Activated naive CD4-positive, alpha-beta T cell treated with anti-CD3 and anti-CD28 coated beads for 36 hours (primary cell): ENCODE results near the gene MYH7B. TPM values are rescaled to one million over a fixed set of nuclear protein-coding genes. Genes with fewer than 3 reads are reported as not detected.

Experiments used
- CTCF ChIA-PET: fragments of 350-600 bp; sonication (Branson Sonifier 250); formaldehyde crosslinking; loops from one replicate; lab custom pipeline; 2021; ENCODE audit warnings: antibody characterized with exemption; lab: Charles Lee
- DNase-seq: peaks from one replicate; pipeline ENCODE4 v3.0.0-alpha.2; 2020
- H3K27ac Mint-ChIP-seq: one replicate; pipeline ENCODE4 v1.8.0; 2021; ENCODE audit warnings: mild to moderate bottlenecking, mixed read lengths
- H3K27me3 Mint-ChIP-seq: one replicate; pipeline ENCODE4 v1.8.0; 2021; ENCODE audit warnings: low read depth, mixed read lengths
- H3K36me3 Mint-ChIP-seq: one replicate; pipeline ENCODE4 v1.8.0; 2021; ENCODE audit warnings: low read depth, mixed read lengths
- H3K4me1 Mint-ChIP-seq: one replicate; pipeline ENCODE4 v1.8.0; 2021; ENCODE audit warnings: low read depth, mixed read lengths
- H3K4me3 Mint-ChIP-seq: one replicate; pipeline ENCODE4 v1.8.0; 2021; ENCODE audit warnings: mild to moderate bottlenecking, moderate library complexity, mixed read lengths
- H3K9me3 Mint-ChIP-seq: one replicate; pipeline ENCODE4 v1.8.0; 2021; ENCODE audit warnings: mixed read lengths
- intact Hi-C: fragments of 100-400 bp; cut with micrococcal nuclease; formaldehyde crosslinking; loops from one replicate; pipeline ENCODE4 v1.15.1; 2023
- total RNA-seq, 2 experiments: library from RNA; stranded (reverse); gene quantifications; one replicate each; pipeline ENCODE4 v1.2.3, GENCODE V29; 2021

Gene MYH7B
- total RNA-seq, 2 experiments from 2014 or later = 0.20 to 0.86 TPM

- Mint-ChIP-seq H3K36me3 (no peaks in the 10 kb centered on the region), H3K27ac (no peak overlapping the region), H3K27me3 (no peaks in the 10 kb centered on the region), H3K9me3 (no peaks in the 10 kb centered on the region), H3K4me3 (no peak overlapping the region), H3K4me1 (no peaks in the 10 kb centered on the region)
- no peak for DNase-seq
- intact Hi-C loops = no loop called here
- CTCF ChIA-PET = no interaction called here
Observed at GRCh38 chr20:34982270-34983088, 26.8 kb downstream of the MYH7B start.

- H3K4me1 Mint-ChIP-seq = peaks cover 2% of the 10 kb centered on the region
- DNase-seq = no peak
- H3K36me3 Mint-ChIP-seq = no peaks in the 10 kb centered on the region
- no peaks in the 10 kb centered on the region for H3K9me3 Mint-ChIP-seq
- intact Hi-C loops = no loop called here
- H3K4me3 Mint-ChIP-seq = no peak overlapping the region
- CTCF ChIA-PET = interaction anchor here (0.6 kb wide), 2 partner anchors 93 to 458 kb away, joined by 3 read pairs; no protein-coding TSS in a partner anchor
- H3K27me3 Mint-ChIP-seq = no peaks in the 10 kb centered on the region
- no peak overlapping the region for H3K27ac Mint-ChIP-seq
Observed at GRCh38 chr20:34983089-34983820, 27.6 kb downstream of the MYH7B start.

DNA sequence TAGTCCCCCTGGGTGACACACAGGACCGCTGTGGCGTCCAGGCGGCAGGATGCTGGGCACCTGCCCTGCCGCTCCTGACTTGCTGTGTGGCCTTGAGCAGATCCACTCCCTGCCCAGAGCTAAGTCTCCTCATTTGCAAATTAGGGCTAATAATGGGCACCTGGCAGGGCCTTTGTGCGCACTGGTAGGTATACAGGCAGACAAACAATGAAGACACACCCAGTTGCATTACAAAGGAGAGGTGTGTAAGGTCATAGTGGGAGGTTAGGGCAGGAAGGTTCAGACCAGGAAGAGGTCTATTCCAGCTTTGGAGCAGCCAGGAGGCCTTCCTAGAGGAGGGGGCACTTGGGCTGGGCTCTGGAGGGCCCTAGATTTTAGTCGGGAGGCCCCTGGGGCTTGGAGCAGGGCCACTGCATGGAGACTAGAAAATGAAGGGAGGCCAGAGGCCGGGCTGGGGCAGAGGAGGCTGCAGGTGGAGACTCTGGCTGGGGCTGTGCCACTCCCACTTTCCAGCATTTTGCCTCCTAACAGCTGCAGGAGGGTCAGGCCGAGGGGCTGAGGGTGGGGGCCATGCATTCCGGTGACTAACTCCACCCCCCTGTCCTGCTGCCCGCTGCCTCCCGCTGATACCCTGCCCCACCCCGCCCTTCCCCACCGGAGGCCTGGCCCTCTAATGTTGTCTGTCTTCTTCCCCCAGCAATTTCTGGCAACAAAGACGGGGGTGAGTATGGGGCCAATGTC is 28.5 kb downstream of the MYH7B start:
- Mint-ChIP-seq H3K4me1 (peaks cover 2% of the 10 kb centered on the region), H3K36me3 (no peaks in the 10 kb centered on the region), H3K9me3 (no peaks in the 10 kb centered on the region), H3K4me3 (no peak overlapping the region), H3K27ac (no peak overlapping the region), H3K27me3 (no peaks in the 10 kb centered on the region)
- CTCF ChIA-PET = interaction anchor here (0.6 kb wide), 2 partner anchors 94 to 457 kb away, joined by 3 read pairs; no protein-coding TSS in a partner anchor
- intact Hi-C loops = no loop called here
- DNase-seq = no peak

GRCh38 chr20:34984756-34985261 is 29.1 kb downstream of the MYH7B start:
- H3K27ac Mint-ChIP-seq = no peak overlapping the region
- H3K4me3 Mint-ChIP-seq = no peak overlapping the region
- no peaks in the 10 kb centered on the region for H3K36me3 Mint-ChIP-seq
- H3K4me1 Mint-ChIP-seq = peaks cover 2% of the 10 kb centered on the region
- CTCF ChIA-PET = no interaction called here
- no peaks in the 10 kb centered on the region for H3K9me3 Mint-ChIP-seq
- intact Hi-C loops = no loop called here
- H3K27me3 Mint-ChIP-seq = no peaks in the 10 kb centered on the region
- DNase-seq = no peak

DNA sequence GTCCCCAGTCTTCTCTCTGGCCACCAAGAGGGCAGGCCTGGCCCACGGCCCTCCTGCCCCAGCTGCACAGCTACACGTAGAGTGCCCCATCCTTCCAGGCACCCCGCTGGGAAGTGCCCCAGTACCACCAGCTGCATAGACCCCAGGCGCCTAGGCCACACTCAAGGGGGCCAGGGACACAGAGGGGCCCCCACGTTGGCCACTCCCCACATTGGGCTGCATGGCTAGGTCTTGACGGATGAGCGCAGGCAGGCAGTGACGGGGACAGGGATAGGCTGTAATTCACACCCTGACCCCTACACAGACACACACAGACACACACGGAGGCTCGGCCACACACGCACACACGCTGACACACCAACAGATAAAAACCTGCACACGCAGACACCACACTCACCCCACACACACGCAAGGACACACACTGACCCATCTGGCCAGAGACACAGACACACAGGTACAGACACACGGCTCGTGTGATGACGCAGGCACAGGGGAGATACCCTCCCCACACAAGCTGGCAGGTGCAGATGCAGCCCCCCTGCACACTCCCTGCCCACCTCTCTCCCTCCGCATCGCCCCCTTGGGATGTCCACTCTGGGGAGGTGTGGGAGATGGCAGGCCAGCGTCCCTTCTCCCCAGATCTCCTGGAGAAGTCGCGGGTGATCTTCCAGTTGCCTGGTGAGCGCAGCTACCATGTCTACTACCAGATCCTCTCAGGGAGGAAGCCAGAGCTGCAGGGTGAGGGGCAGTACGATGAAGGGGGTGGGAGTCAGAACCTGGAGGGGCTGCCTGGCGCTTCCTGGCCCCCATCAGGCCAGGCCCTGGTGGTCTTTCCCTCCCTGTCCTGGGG is 30.0 kb downstream of the MYH7B start:
- intact Hi-C loops = no loop called here
- no peaks in the 10 kb centered on the region for H3K27me3 Mint-ChIP-seq
- CTCF ChIA-PET = no interaction called here
- H3K9me3 Mint-ChIP-seq = no peaks in the 10 kb centered on the region
- H3K4me3 Mint-ChIP-seq = no peak overlapping the region
- H3K36me3 Mint-ChIP-seq = no peaks in the 10 kb centered on the region
- DNase-seq = no peak
- H3K27ac Mint-ChIP-seq = no peak overlapping the region
- peaks cover 2% of the 10 kb centered on the region for H3K4me1 Mint-ChIP-seq

GRCh38 chr20:34986311-34987287 is 30.9 kb downstream of the MYH7B start:
- no peak overlapping the region for H3K4me3 Mint-ChIP-seq
- no peaks in the 10 kb centered on the region for H3K36me3 Mint-ChIP-seq
- intact Hi-C loops = no loop called here
- H3K4me1 Mint-ChIP-seq = peaks cover 2% of the 10 kb centered on the region
- CTCF ChIA-PET = no interaction called here
- no peaks in the 10 kb centered on the region for H3K9me3 Mint-ChIP-seq
- DNase-seq = no peak
- H3K27me3 Mint-ChIP-seq = no peaks in the 10 kb centered on the region
- no peak overlapping the region for H3K27ac Mint-ChIP-seq

GRCh38 chr20:34987288-34988190 is 31.9 kb downstream of the MYH7B start:
- peaks cover 2% of the 10 kb centered on the region for H3K4me1 Mint-ChIP-seq
- H3K27me3 Mint-ChIP-seq = no peaks in the 10 kb centered on the region
- no peak overlapping the region for H3K27ac Mint-ChIP-seq
- H3K36me3 Mint-ChIP-seq = no peaks in the 10 kb centered on the region
- intact Hi-C loops = no loop called here
- CTCF ChIA-PET = interaction anchor here (2.3 kb wide), 1 partner anchor 114 kb away, joined by 8 read pairs; the partner anchor contains the start of gene GGT7
- H3K4me3 Mint-ChIP-seq = no peak overlapping the region
- no peaks in the 10 kb centered on the region for H3K9me3 Mint-ChIP-seq
- DNase-seq = no peak

DNA sequence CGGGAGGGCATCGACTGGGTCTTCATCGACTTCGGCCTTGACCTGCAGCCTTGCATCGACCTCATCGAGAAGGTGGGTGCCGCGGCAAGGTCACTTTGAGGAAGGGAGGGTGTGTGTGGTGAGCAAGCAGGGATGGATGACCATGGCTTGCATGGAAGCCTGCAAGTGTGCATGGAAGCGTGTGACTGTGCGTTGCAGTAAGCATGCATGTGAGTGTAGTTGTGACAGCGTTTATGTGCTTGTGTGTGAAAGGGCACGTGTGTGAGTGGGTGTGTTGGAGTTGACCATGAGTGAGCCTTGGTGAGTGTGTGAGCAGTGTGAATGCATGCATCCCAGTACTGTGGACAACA is 32.5 kb downstream of the MYH7B start:
- H3K4me1 Mint-ChIP-seq = peaks cover 2% of the 10 kb centered on the region
- DNase-seq = no peak
- intact Hi-C loops = no loop called here
- H3K36me3 Mint-ChIP-seq = no peaks in the 10 kb centered on the region
- no peak overlapping the region for H3K4me3 Mint-ChIP-seq
- no peaks in the 10 kb centered on the region for H3K27me3 Mint-ChIP-seq
- no peak overlapping the region for H3K27ac Mint-ChIP-seq
- H3K9me3 Mint-ChIP-seq = no peaks in the 10 kb centered on the region
- CTCF ChIA-PET = interaction anchor here (2.3 kb wide), 1 partner anchor 114 kb away, joined by 8 read pairs; the partner anchor contains the start of gene GGT7

GRCh38 chr20:34989118-34989517 is 33.5 kb downstream of the MYH7B start:
- CTCF ChIA-PET = interaction anchor here (0.8 to 2.3 kb wide), 2 partner anchors 113 to 115 kb away, joined by 3 to 8 read pairs; partner anchors contain the start of gene GGT7
- H3K27me3 Mint-ChIP-seq = no peaks in the 10 kb centered on the region
- no peaks in the 10 kb centered on the region for H3K36me3 Mint-ChIP-seq
- intact Hi-C loops = no loop called here
- DNase-seq = no peak
- no peak overlapping the region for H3K27ac Mint-ChIP-seq
- H3K4me3 Mint-ChIP-seq = no peak overlapping the region
- H3K9me3 Mint-ChIP-seq = no peaks in the 10 kb centered on the region
- H3K4me1 Mint-ChIP-seq = peaks cover 2% of the 10 kb centered on the region

GRCh38 chr20:34989670-34990069 is 34.0 kb downstream of the MYH7B start:
- DNase-seq = no peak
- Mint-ChIP-seq H3K4me1 (peaks cover 2% of the 10 kb centered on the region), H3K4me3 (no peak overlapping the region), H3K9me3 (no peaks in the 10 kb centered on the region), H3K27ac (no peak overlapping the region), H3K27me3 (no peaks in the 10 kb centered on the region), H3K36me3 (no peaks in the 10 kb centered on the region)
- intact Hi-C loops = no loop called here
- CTCF ChIA-PET = interaction anchor here (0.8 to 2.3 kb wide), 2 partner anchors 114 to 116 kb away, joined by 3 to 8 read pairs; partner anchors contain the start of gene GGT7
